Muscle layer of duodenum (tissue), 2 donors: ENCODE data around the gene FOSL1.

Source experiments
- H3K27ac ChIP-seq: one replicate; pipeline ENCODE4 v1.7.0; 2013; ENCODE audit warnings: mild to moderate bottlenecking, low read length
- H3K27me3 ChIP-seq: one replicate; pipeline ENCODE4 v1.7.0; 2013; ENCODE audit warnings: low read depth, mild to moderate bottlenecking, control low read depth, low read length
- H3K36me3 ChIP-seq, 2 donors: one replicate each; pipeline ENCODE4 v1.7.0; 2013; ENCODE audit warnings: low read length in 2 of 2, control low read depth in 1 of 2, mild to moderate bottlenecking in 1 of 2; ENCODE audit not compliant: insufficient read depth in 2 of 2, control insufficient read depth in 1 of 2
- H3K4me1 ChIP-seq, 2 donors: one replicate each; pipeline ENCODE4 v1.7.0; 2013; ENCODE audit warnings: low read length in 2 of 2, mild to moderate bottlenecking in 2 of 2, control low read depth in 1 of 2, moderate library complexity in 1 of 2; ENCODE audit not compliant: insufficient read depth in 2 of 2, control insufficient read depth in 1 of 2
- H3K4me3 ChIP-seq, 2 donors: one replicate each; pipeline ENCODE4 v1.7.0; 2013; ENCODE audit warnings: low read length in 2 of 2, low read depth in 1 of 2, mild to moderate bottlenecking in 1 of 2
- H3K9me3 ChIP-seq, 2 donors: one replicate each; pipeline ENCODE4 v1.7.0; 2013; ENCODE audit warnings: low read length in 2 of 2, control low read depth in 1 of 2, mild to moderate bottlenecking in 1 of 2; ENCODE audit not compliant: control insufficient read depth in 1 of 2
- donor health status: healthy.

Gene FOSL1

DNA sequence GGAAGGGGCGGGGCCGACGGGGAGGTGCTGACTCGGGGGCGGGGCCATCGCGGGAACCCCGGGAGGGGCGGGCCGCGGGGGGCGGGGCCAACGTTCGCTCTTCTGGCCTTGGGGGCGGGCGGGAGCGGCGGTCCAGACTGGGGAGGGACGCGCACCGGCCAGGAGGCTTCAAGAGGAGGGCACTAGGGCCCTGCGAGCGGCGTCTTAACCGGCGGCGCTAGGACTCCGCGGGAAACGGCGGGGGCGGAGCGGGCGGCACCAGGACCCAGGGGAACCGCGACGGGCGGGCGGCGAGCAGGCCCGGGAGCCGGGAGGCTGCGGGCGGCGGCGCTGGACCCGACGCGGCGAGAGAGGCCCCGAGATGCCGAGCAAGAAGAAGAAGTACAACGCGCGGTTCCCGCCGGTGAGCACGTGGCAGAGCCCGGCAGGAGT, 19.0 kb upstream of the FOSL1 start, which contains the start of gene DRAP1:
Gene DRAP1 (plus strand): TSS at position 286 of the 432 bp plus-strand sequence. CDS start 76 bp downstream, at position 362.
- H3K27me3 ChIP-seq = no peaks in the 10 kb centered on the region
- H3K4me1 ChIP-seq = peaks cover 7 to 54% of the 10 kb centered on the region in 2 donors
- peak within 1 kb of the TSS; percentile 98 for H3K4me3 ChIP-seq
- no peaks in the 10 kb centered on the region for H3K9me3 ChIP-seq
- H3K36me3 ChIP-seq = peaks cover 14 to 26% of the 10 kb centered on the region in 2 donors
- H3K27ac ChIP-seq = peak within 1 kb of the TSS; percentile 90

DNA sequence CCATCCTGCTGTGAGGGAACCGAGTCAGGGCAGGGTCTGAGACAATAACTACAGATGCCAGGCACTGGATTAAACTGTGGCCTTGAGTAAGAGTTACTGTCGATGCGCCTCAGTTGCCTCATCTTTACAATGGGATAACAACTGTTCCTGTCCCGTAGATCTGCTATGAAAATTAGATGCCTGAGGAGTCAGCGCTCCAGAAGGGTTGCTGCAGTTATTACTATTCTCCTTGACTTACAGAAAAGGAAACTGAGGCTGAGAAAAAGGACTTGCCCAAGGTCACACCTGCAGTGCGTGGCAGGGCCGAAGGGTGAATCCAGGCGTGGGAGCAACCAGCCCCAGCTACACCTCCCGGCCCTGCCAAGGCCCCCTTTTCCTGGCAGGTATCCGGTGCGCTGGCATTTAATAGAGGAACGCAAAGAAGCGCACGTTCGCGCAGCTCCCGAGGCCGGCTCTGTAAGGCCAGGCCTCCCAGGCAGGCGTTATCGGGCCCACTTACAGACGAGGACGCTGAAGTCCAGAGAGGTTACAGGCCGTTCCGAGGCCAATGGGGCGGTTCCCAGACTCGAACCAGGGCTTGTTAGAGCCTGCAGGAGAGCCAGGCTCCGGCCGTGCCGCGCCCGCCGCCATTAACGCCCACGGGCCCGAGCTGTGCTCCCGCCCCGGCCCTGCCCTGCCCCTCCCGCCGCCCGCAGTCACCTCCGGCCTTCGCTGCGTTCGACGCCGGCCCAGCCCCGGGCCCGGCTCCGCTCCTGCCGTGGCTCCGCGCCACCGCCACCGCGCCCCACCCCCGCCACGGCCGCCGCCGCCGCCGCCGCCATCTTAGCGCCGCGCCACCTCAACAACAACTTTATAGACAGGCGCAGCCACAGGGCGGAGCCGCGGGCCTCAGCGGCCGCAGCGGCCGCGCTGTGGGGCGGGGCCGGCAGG, 18.3 kb upstream of the FOSL1 start, which contains the start of gene C11orf68:
Gene C11orf68 (minus strand): TSS at position 852 of the 930 bp plus-strand sequence. CDS start 31 bp downstream, at position 821.
- peaks cover 14 to 26% of the 10 kb centered on the region in 2 donors for H3K36me3 ChIP-seq
- no peaks in the 10 kb centered on the region for H3K27me3 ChIP-seq
- H3K4me3 ChIP-seq = peak within 1 kb of the TSS; percentile 98
- H3K9me3 ChIP-seq = no peaks in the 10 kb centered on the region
- peaks cover 7 to 54% of the 10 kb centered on the region in 2 donors for H3K4me1 ChIP-seq
- peak within 1 kb of the TSS; percentile 90 for H3K27ac ChIP-seq

DNA sequence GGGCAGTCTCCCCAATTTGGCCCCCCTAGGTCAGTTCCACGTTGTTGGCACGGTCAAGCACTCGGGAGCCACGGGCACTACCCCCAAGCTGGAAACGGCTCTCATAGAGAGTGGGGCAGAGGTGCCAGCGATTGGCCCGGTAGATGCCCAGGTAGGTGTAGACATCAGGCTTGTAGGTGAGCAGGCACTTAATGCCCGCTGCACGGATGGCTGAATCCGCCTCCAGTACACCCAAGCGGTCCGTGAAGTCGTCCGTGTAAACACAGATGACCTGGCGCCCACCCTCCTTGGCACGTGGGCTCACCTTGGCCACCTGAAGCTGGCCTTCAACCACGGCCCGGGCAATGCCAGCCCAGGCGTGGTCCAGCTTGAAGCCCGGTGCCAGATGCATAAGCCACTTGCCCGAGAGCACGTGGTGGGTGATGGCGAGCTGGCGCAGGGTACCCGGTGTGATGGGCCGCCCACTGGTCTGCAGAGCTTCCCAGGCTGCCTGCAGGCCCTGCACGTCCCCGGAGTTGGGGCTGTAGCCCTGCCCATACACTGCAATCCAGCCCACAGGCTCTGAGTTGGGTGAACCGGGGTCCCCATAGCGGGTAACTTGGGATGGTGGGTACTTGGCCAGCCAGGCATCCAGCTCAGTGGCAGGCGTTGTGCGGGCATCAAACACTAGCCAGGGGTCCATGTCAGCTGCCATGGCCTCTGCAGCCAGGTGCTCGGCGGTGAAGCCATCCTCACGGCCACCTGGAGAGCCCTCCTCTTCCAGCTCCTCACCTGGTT, 17.4 kb upstream of the FOSL1 start:
- H3K4me1 ChIP-seq = peaks cover 7 to 54% of the 10 kb centered on the region in 2 donors

DNA sequence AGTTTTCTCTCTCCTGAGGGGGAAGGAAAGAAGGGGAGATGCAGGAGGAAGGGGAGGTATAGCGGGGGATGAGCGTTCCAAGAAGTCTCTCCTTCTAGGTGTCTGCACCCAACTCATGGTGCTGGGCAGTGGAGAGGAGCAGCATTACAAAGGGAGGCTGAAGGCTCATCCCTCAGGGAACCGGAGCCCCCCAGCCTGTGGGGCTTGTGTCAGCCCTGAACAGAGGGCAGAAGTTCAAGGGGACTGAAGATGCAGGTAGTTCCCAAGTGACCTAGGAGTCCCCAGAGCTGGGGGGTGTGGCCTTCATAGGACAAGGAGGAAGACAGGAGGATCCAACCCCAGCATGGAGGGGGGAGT, 16.9 kb upstream of the FOSL1 start:
- no peaks in the 10 kb centered on the region for H3K27me3 ChIP-seq
- H3K36me3 ChIP-seq = peaks cover under 1 to 16% of the 10 kb centered on the region in 2 donors
- peak overlapping the region; percentile 98 for H3K4me3 ChIP-seq
- H3K27ac ChIP-seq = peak overlapping the region; percentile 90
- no peaks in the 10 kb centered on the region for H3K9me3 ChIP-seq
- peaks cover 7 to 56% of the 10 kb centered on the region in 2 donors for H3K4me1 ChIP-seq

More for the DNA sequence above, 17.4 kb upstream of the FOSL1 start:
- Histone ChIP-seq H3K9me3 (no peaks in the 10 kb centered on the region), H3K27ac (peak overlapping the region; percentile 90), H3K4me3 (peak overlapping the region; percentile 98), H3K36me3 (peaks cover 6 to 20% of the 10 kb centered on the region in 2 donors), H3K27me3 (no peaks in the 10 kb centered on the region)

DNA sequence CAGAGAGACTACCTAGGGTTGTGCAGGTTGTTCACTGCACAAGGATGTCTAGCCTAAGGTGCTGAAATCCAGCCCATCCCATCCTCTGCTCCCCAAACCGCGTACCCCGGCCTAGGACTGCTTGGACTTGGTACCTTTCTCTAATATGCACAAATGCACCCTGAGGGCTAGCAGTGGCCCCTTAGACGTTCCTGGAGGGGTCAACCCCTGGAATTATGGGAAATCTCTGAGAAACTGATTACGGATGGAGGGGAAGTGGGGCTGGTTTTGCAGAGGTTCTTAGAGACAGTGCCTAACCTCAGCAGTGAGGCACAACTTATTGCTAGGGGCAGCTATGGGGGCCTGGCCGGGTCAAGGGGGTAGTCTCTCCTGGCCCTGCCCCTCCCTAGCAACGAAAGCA, 16.2 kb upstream of the FOSL1 start:
- Histone ChIP-seq H3K4me3 (peak overlapping the region; percentile 0 to 98), H3K27me3 (no peaks in the 10 kb centered on the region), H3K36me3 (peaks cover 0 to 13% of the 10 kb centered on the region in 2 donors), H3K27ac (peak overlapping the region; percentile 90), H3K9me3 (no peaks in the 10 kb centered on the region), H3K4me1 (peaks cover 7 to 63% of the 10 kb centered on the region in 2 donors)

DNA sequence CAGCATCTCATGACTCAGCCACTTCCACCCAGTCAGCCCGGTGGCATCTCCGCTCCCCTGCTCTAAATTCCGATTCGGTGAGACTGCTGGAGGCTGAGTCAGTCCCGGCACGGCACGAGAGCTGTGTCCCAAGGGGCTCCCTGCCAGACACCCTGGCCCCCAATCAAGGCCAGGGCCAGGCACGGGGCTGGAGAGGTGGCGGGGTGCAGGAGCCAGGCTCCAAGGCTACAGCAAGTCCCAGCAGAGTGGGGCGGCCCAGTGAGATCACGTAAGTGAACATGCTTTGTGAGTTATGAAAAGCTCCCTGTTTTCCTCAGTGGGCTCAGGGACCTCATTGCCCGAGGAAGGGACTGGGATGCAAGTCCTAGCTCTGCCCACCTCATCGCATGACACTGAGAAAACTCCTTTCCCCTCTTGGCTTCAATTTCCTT, 15.6 kb upstream of the FOSL1 start:
- H3K4me1 ChIP-seq = peaks cover 7 to 60% of the 10 kb centered on the region in 2 donors
- H3K4me3 ChIP-seq = peak overlapping the region; percentile 0 to 98
- peak overlapping the region; percentile 90 for H3K27ac ChIP-seq
- no peaks in the 10 kb centered on the region for H3K27me3 ChIP-seq
- H3K36me3 ChIP-seq = peaks cover 0 to 13% of the 10 kb centered on the region in 2 donors
- H3K9me3 ChIP-seq = no peaks in the 10 kb centered on the region

DNA sequence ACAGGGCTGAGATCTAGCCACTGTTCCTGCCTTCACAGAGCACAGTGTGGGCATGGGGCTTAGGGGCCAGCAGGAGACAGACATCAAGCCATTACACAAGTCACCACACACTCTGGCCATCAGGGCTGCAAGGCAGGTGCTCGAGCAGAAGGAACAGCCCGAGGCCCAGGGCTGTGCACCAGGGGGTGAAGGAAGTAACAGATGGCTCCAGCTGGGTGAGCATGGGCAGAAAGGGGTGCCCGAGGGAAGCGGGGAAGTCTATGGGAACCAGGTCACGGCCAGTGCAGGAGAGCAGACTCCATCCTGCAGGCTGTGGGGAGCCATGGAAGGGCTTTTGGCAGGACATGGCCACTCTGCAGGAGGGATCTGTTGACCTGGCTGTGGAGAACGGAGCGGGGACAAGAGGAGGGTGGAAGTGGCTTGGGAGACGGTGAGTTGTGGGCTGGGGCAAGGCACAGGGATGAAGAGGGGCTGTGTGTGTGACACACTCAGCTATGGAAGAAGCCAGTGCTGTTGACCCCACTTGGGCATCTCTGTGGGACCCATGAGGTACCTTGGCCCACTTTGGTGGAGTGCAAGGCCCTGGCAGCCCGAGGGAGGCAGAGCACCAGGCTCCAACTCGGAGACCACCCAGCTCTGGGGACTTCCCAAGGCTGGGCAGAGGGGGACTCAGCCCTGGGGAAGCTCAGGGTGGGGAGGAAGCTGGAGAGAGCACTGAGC, 15.1 kb upstream of the FOSL1 start:
- H3K36me3 ChIP-seq = peaks cover 0 to 13% of the 10 kb centered on the region in 2 donors
- peak overlapping the region in 1 of 2 donors; percentile 98 for H3K4me3 ChIP-seq
- peak overlapping the region; percentile 72 for H3K27ac ChIP-seq
- H3K27me3 ChIP-seq = no peaks in the 10 kb centered on the region
- peaks cover under 1 to 55% of the 10 kb centered on the region in 2 donors for H3K4me1 ChIP-seq
- H3K9me3 ChIP-seq = no peaks in the 10 kb centered on the region

DNA sequence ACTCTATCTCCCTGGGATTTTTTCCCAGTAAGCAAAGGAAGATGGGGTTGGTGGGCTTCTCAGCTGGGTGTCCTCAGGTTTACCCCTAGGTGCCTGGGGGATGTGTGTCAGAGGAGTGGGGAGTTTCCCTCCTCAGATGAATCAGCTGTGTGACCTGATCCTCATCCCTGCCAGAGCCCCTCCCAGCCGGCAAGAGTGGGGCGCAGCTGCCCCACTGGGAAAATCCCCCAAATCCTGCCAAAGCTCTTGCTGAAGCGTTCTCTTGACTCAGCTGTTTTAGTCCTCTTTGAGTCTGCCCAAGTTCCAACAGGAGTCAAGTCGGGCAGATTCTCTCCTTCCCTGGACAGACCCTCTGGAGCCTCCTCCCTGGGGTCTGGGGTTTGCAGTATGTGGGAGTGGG, 12.7 kb upstream of the FOSL1 start:
- H3K27ac ChIP-seq = no peak overlapping the region
- H3K27me3 ChIP-seq = no peaks in the 10 kb centered on the region
- peaks cover 0 to 8% of the 10 kb centered on the region in 2 donors for H3K36me3 ChIP-seq
- H3K9me3 ChIP-seq = no peaks in the 10 kb centered on the region
- no peak overlapping the region for H3K4me3 ChIP-seq
- H3K4me1 ChIP-seq = peaks cover 0 to 45% of the 10 kb centered on the region in 2 donors

- Histone ChIP-seq H3K27me3 (no peaks in the 10 kb centered on the region), H3K4me3 (no peak overlapping the region), H3K36me3 (peaks cover 0 to 3% of the 10 kb centered on the region in 2 donors), H3K4me1 (peaks cover 0 to 35% of the 10 kb centered on the region in 2 donors), H3K27ac (no peak overlapping the region), H3K9me3 (no peaks in the 10 kb centered on the region)
Observed at GRCh38 chr11:65911682-65912568, 11.7 kb upstream of the FOSL1 start.

DNA sequence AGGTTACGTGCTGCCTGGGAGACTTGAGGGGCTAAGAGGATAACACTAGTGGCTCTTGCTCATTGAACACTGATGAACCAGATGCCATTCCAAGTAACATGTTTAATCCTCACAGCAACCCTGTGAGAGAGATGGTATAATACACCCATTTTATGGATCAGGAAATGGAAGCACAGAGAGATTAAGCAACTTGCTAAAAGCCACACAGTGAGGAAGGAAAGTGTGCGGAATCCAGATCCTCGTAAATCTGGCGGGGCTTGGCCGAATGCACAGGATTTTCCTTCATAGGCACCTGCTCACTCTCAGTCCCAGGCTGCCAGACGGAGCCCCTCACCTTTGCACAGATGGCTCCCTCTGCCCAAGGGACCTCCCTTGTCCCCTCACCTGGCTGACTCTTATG, 7.7 kb upstream of the FOSL1 start:
- no peak overlapping the region for H3K4me3 ChIP-seq
- H3K9me3 ChIP-seq = no peaks in the 10 kb centered on the region
- no peak overlapping the region for H3K27ac ChIP-seq
- no peaks in the 10 kb centered on the region for H3K27me3 ChIP-seq
- H3K36me3 ChIP-seq = no peaks in the 10 kb centered on the region
- H3K4me1 ChIP-seq = peaks cover 0 to 10% of the 10 kb centered on the region in 2 donors
